ENCODE data around the gene LTBP2.

GRCh38 chr14:74472601-74473000 lies 139.4 kb downstream of the LTBP2 start:
- TF ChIP-seq CTCF (IDR thresholded peaks at IDR 0.05 in 4 of 5, conservative IDR thresholded peaks at IDR 0.05 in 1 of 5): no peak
- no peak for TF ChIP-seq POLR2A (IDR thresholded peaks at IDR 0.05)
